B cell (primary cell): ENCODE data around the gene TRIO. TPM values are rescaled to one million over a fixed set of nuclear protein-coding genes. Genes with fewer than 3 reads are reported as not detected.

Experiments used
- ATAC-seq: fragments of 200-7000 bp; cut with Tn5 transposase; one replicate; pipeline ENCODE4 v1.10.0; 2021; ENCODE audit warnings: low read depth, mild to moderate bottlenecking, moderate number of reproducible peaks, moderate library complexity
- CTCF ChIA-PET: fragments of 350-600 bp; sonication (Branson Sonifier 250); formaldehyde crosslinking; loops from one replicate; lab custom pipeline; 2021; ENCODE audit warnings: antibody characterized with exemption, inconsistent platforms; lab: Charles Lee
- POLR2A ChIA-PET: fragments of 350-600 bp; sonication (Branson Sonifier 250); formaldehyde crosslinking; loops from one replicate; lab custom pipeline; 2021; ENCODE audit warnings: antibody characterized with exemption; lab: Charles Lee
- DNase-seq: peaks from one replicate; pipeline ENCODE4 v3.0.0; 2013
- H2AFZ ChIP-seq: 2 replicates; pipeline ENCODE4 v1.6.1; 2012; ENCODE audit warnings: mild to moderate bottlenecking, low read depth, low read length; ENCODE audit not compliant: insufficient read depth, poor library complexity, severe bottlenecking
- H3K27ac ChIP-seq, 2 donors: 1 replicate in 1 of 2; 2 replicates in 1 of 2; pipeline ENCODE4 v1.5.1; 2012 to 2013; ENCODE audit warnings: low read length in 2 of 2, mild to moderate bottlenecking in 2 of 2, moderate library complexity in 1 of 2
- H3K27me3 ChIP-seq, 4 experiments: fragments of 200-600 bp in 1 of 4; sonication (generic) in 1 of 4; replicated peaks in 1 of 4; 1 replicate in 2 of 4; 2 replicates in 2 of 4; pipeline versions ENCODE4 v1.6.1 to v1.7.0; 2013 to 2016; ENCODE audit warnings: low read length in 3 of 4, mild to moderate bottlenecking in 2 of 4, mixed read lengths in 1 of 4, moderate library complexity in 1 of 4; ENCODE audit not compliant: insufficient read depth in 4 of 4, control insufficient read depth in 3 of 4; ENCODE audit errors: control extremely low read depth in 1 of 4
- H3K36me3 ChIP-seq, 2 experiments: replicated peaks in 1 of 2; 1 replicate in 1 of 2; 2 replicates in 1 of 2; pipeline versions ENCODE4 v1.6.1 to v1.7.1; 2013; ENCODE audit warnings: low read length in 1 of 2; ENCODE audit not compliant: insufficient read depth in 2 of 2, control insufficient read depth in 1 of 2; ENCODE audit errors: control extremely low read depth in 1 of 2, extremely low read depth in 1 of 2
- H3K4me1 ChIP-seq, 2 donors: fragments of 200-600 bp in 1 of 2; sonication (generic) in 1 of 2; 1 replicate in 1 of 2; 2 replicates in 1 of 2; pipeline versions ENCODE4 v1.5.1 to v1.6.1; 2013 to 2017; ENCODE audit warnings: low read length in 2 of 2; ENCODE audit not compliant: control insufficient read depth in 2 of 2, insufficient read depth in 2 of 2
- H3K4me2 ChIP-seq: replicated peaks from 2 replicates; pipeline ENCODE3; 2012; ENCODE audit warnings: mild to moderate bottlenecking, low read depth, low read length; ENCODE audit not compliant: poor library complexity, severe bottlenecking
- H3K4me3 ChIP-seq, 5 experiments: fragments of 200-600 bp in 1 of 5; sonication (generic) in 1 of 5; 1 replicate in 3 of 5; 2 replicates in 2 of 5; pipeline versions ENCODE4 v1.5.1 to v1.7.0; 2011 to 2016; ENCODE audit warnings: low read length in 4 of 5, mild to moderate bottlenecking in 4 of 5, low read depth in 2 of 5, control low read depth in 1 of 5, moderate library complexity in 1 of 5; ENCODE audit not compliant: insufficient read depth in 1 of 5; ENCODE audit errors: control extremely low read depth in 1 of 5, extremely low read depth in 1 of 5
- H3K79me2 ChIP-seq: fragments of 200-600 bp; sonication (generic); one replicate; pipeline ENCODE4 v1.6.0; 2016; ENCODE audit warnings: low read length; ENCODE audit not compliant: control insufficient read depth, insufficient read depth
- H3K9ac ChIP-seq: fragments of 200-600 bp; sonication (generic); 2 replicates; pipeline ENCODE4 v1.6.1; 2017; ENCODE audit warnings: mild to moderate bottlenecking, low read length, moderate library complexity
- H3K9me3 ChIP-seq, 3 donors: one replicate each; pipeline versions ENCODE4 v1.6.1 to v1.7.1; 2013; ENCODE audit warnings: low read length in 2 of 3; ENCODE audit not compliant: control insufficient read depth in 2 of 3, insufficient read depth in 1 of 3; ENCODE audit errors: control extremely low read depth in 1 of 3
- H4K20me1 ChIP-seq: 2 replicates; pipeline ENCODE4 v1.6.0; 2012; ENCODE audit warnings: mild to moderate bottlenecking, low read length; ENCODE audit not compliant: insufficient read depth, control insufficient read depth, poor library complexity, severe bottlenecking
- H3K27ac Mint-ChIP-seq: one replicate; pipeline ENCODE4 v1.8.0; 2021; ENCODE audit warnings: mixed read lengths
- H3K27me3 Mint-ChIP-seq: one replicate; pipeline ENCODE4 v1.8.0; 2021; ENCODE audit warnings: mixed read lengths
- H3K4me1 Mint-ChIP-seq: one replicate; pipeline ENCODE4 v1.8.0; 2021; ENCODE audit warnings: mixed read lengths
- H3K4me3 Mint-ChIP-seq: one replicate; pipeline ENCODE4 v1.8.0; 2021; ENCODE audit warnings: mixed read lengths
- H3K9me3 Mint-ChIP-seq: one replicate; pipeline ENCODE4 v1.8.0; 2022; ENCODE audit warnings: mixed read lengths; ENCODE audit not compliant: insufficient read depth
- CTCF ChIP-seq: fragments of 200-600 bp; IDR thresholded peaks from one replicate; pipeline ENCODE4 v1.8.0; 2022; ENCODE audit warnings: antibody characterized with exemption, mild to moderate bottlenecking
- EZH2 ChIP-seq: IDR thresholded peaks from 2 replicates; pipeline ENCODE4 v1.6.1; 2012; ENCODE audit warnings: borderline replicate concordance, low read depth, mild to moderate bottlenecking, moderate library complexity, low read length; ENCODE audit not compliant: insufficient read depth, poor library complexity, severe bottlenecking
- WGBS: methylation state at CpG from one replicate; pipeline ENCODE4 v1.1.5; 2013; ENCODE audit warnings: missing lambda C conversion rate; ENCODE audit not compliant: insufficient coverage; 5-methylcytosine and 5-hydroxymethylcytosine counted together
- intact Hi-C: fragments of 100-400 bp; cut with micrococcal nuclease; formaldehyde crosslinking; loops from one replicate; pipeline ENCODE4 v1.10.0; 2022
- polyA plus RNA-seq: library from polyadenylated mRNA; depleted of rRNA; stranded (reverse); fragments of >200 nt; gene quantifications from 2 replicates; pipeline ENCODE4 v1.2.3, GENCODE V29; 2012
- total RNA-seq, 2 donors: library from RNA; stranded (reverse); fragments of 120-200 nt in 1 of 2; gene quantifications; 1 replicate in 1 of 2; 2 replicates in 1 of 2; pipeline versions ENCODE4 v1.2.3 to v1.2.4, GENCODE V29; 2013 to 2022

TRIO gene
- total and polyA plus RNA-seq, 2 donors (not counting 1 experiment from before 2014, with no cell fraction given) = 90.5 to 479 TPM

DNA sequence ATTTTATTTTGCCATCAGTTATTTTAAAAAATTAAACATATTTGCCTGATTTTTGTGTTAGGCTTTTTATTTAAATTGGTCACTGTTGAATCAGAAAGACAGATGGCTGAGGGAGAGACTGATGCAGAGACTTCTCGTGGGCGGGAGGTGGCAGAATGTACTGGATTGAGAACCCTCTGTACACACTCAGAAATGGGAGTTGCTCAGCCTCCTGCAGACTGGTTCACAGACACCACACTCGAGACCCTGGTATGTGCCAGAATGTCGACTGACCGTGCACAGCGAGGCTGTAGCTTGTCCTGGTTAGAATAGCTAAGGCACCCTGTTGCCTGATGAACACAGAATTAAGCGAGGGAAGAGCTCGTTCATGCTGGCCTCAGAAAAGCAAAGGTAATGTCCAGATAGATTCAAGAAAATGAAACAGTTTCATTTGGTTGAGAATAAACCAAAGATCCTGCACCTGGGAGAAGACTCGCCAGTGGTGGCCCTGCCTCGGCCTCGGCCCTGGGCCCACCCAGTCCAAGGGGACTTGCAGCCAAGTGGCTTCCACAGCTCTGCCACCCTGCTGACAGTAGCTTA, 367.1 kb downstream of the TRIO start:
- Histone ChIP-seq H3K4me3 (no peak overlapping the region), H2AFZ (no peak overlapping the region), H3K27me3 (no peaks in the 10 kb centered on the region), H3K4me1 (no peaks in the 10 kb centered on the region), H3K79me2 (no peaks in the 10 kb centered on the region), H4K20me1 (no peaks in the 10 kb centered on the region), H3K9me3 (no peaks in the 10 kb centered on the region), H3K27ac (no peak overlapping the region), H3K9ac (no peak overlapping the region), H3K4me2 (no peak overlapping the region), H3K36me3 (peaks cover 0 to 15% of the 10 kb centered on the region in 2 experiments)
- no peak for DNase-seq
- no peaks in the 10 kb centered on the region for H3K27me3 Mint-ChIP-seq
- ChIA-PET POLR2A (no interaction called here), CTCF (no interaction called here)
- H3K4me1 Mint-ChIP-seq = no peaks in the 10 kb centered on the region
- WGBS = 98% methylated on average over 11 of the region's 11 CpGs
- no peak overlapping the region for H3K4me3 Mint-ChIP-seq
- H3K9me3 Mint-ChIP-seq = no peaks in the 10 kb centered on the region
- intact Hi-C loops = no loop called here
- no peak for ATAC-seq
- no peak overlapping the region for H3K27ac Mint-ChIP-seq
- TF ChIP-seq CTCF = no peak
- no peak for TF ChIP-seq EZH2

- CTCF ChIA-PET = no interaction called here
- H4K20me1 ChIP-seq = no peaks in the 10 kb centered on the region
- H3K4me1 Mint-ChIP-seq = no peaks in the 10 kb centered on the region
- ATAC-seq (no peak), DNase-seq (no peak)
- H3K79me2 ChIP-seq = no peaks in the 10 kb centered on the region
- no peak overlapping the region for H3K9ac ChIP-seq
- H3K36me3 ChIP-seq = peaks cover 0 to 8% of the 10 kb centered on the region in 2 experiments
- H3K4me3 Mint-ChIP-seq = no peak overlapping the region
- H3K9me3 ChIP-seq = peaks cover 0 to 5% (median 0%) of the 10 kb centered on the region in 3 donors
- TF ChIP-seq CTCF (no peak), EZH2 (no peak)
- 100% methylated on average over 4 of the region's 6 CpGs for WGBS
- no peak overlapping the region for H3K27ac ChIP-seq
- H3K4me3 ChIP-seq = no peak overlapping the region
- peaks cover 4% of the 10 kb centered on the region for H3K9me3 Mint-ChIP-seq
- H3K27me3 Mint-ChIP-seq = no peaks in the 10 kb centered on the region
- H3K4me1 ChIP-seq = no peaks in the 10 kb centered on the region
- H2AFZ ChIP-seq = no peak overlapping the region
- H3K4me2 ChIP-seq = no peak overlapping the region
- POLR2A ChIA-PET = no interaction called here
- no peaks in the 10 kb centered on the region for H3K27me3 ChIP-seq
- no peak overlapping the region for H3K27ac Mint-ChIP-seq
- intact Hi-C loops = no loop called here
These were observed 367.7 kb downstream of the TRIO start for GRCh38 chr5:14510880-14511279.
